ENCODE results near the gene HSD17B2.

The HSD17B2 gene

DNA sequence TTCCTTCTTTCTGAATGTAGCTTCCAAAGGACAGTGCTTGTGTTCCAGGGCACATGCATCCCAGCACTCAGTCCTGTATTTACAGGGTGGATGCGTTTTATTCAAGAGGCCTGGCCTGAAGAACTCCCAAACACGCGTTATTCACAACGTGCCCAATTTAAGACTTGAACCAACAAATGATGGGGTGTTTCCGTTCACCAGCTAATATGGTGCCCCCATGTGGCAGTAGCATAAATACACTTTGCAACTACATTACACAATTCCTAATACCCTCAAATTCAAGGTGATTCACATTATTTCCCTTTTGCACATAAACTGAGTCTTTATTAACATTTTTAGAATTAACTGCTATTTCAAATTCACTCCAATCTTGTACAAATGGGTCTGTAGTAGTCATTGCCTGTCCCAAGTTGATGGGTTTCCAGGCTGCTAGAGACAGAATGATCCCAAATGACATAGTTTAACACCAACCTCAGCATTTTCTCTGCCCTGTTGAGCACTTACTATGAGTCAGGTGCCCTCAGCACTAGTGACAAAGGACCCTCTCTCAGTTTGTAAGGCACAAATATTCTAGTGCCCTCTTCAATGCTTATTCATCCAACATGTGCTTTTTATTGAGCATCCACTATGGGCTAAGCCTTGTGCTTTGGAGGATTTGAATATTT, 26.9 kb downstream of the HSD17B2 start:
- no peak for DNase-seq (ENCODE audit: insufficient read length, low spot score)
- TF ChIP-seq, protein P1, sequence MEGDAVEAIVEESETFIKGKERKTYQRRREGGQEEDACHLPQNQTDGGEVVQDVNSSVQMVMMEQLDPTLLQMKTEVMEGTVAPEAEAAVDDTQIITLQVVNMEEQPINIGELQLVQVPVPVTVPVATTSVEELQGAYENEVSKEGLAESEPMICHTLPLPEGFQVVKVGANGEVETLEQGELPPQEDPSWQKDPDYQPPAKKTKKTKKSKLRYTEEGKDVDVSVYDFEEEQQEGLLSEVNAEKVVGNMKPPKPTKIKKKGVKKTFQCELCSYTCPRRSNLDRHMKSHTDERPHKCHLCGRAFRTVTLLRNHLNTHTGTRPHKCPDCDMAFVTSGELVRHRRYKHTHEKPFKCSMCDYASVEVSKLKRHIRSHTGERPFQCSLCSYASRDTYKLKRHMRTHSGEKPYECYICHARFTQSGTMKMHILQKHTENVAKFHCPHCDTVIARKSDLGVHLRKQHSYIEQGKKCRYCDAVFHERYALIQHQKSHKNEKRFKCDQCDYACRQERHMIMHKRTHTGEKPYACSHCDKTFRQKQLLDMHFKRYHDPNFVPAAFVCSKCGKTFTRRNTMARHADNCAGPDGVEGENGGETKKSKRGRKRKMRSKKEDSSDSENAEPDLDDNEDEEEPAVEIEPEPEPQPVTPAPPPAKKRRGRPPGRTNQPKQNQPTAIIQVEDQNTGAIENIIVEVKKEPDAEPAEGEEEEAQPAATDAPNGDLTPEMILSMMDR (IDR thresholded peaks at IDR 0.05; ENCODE audit: insufficient read depth, missing control alignments) = peak; percentile 37
- FAIRE-seq = no peak

DNA sequence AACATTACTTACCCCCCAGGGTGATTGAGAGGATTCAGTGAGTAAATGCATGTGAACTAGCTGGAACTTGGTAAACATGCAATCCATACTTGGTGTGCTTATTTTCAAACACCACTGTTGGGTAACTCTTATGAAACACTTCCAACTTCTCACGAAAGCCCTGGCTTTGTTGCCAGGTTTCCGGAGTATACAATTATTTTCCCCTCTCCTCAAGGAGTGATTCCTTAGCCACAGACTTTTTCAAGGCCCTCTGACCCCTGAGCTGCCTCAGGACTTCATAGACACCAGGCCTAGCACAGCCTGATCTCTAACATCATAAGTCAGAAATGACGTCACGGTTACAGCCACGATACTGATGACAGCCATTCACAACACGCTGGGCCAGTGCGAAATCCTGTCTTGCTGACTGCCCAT, 27.6 kb downstream of the HSD17B2 start:
- DNase-seq (ENCODE audit: insufficient read length, low spot score) (no peak), FAIRE-seq (no peak)
- TF ChIP-seq, protein P1 (IDR thresholded peaks at IDR 0.05; ENCODE audit: insufficient read depth, missing control alignments) = no peak

DNA sequence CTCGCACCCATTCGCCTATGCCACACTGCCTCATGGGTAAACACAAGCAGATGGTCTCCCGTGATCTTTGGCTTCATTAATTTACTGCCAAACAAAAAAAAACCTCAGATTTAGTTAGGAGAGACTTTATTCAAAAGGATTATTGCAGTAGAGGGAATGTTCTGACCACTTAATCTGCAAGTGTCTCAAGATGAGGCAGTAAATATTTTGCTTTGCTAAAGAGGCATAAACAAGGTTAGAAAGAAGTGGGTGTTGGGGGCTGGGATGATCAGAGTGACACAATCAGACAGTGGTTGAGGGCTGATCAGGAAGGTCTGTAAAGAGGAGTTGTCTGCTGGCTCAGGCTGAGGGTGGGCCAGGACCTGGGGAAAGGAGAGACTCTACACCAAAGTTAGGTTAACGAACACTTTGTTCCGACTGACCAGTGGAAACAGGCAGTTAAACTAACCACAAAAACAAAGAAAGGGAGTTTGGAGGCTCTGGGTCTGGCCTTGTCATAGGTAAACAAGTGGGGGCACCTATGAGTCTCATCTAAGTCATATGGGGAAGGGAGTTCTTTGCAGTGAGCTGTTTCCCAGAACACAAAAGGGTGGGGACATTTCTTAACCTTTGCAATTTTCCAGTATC, 28.5 kb downstream of the HSD17B2 start:
- TF ChIP-seq, protein P1 (IDR thresholded peaks at IDR 0.05; ENCODE audit: insufficient read depth, missing control alignments) = no peak
- no peak for FAIRE-seq
- DNase-seq (ENCODE audit: insufficient read length, low spot score) = no peak

DNA sequence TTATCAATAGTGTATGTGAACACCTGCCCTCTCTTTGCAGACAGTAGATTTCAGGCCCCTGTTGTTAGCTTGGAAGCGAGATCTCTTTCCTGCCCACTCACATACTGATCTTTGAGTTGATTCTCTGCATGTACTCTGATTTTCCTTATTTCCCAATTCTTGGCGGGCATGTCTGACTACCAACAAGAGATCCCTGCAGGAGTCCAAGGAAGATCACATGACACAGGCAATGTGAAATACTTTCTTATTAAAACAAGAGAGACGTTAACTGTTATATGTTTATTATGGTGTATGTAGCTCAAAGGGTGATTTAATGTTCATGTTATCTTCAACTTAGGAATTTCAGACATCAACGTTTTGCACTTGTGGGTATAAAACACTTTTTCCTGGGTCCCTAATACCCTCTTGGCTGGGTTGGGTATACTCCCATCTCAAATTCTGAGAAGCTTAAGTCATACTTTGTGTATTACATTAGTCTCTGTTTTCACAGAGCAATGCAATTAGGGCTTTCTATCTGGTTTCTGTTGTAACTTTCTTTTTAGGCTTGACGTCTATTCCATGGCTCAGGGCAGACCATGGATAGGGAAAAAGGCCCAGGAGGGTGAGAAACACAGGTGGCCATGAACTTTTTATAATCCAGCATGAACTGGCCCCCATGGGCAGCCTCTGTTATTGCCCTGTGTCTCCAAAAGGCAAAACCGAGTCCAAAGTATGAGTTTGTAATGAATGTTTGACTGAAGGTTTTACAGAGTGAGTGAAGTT, 32.2 kb downstream of the HSD17B2 start:
- no peak for FAIRE-seq
- no peak for DNase-seq (ENCODE audit: insufficient read length, low spot score)
- TF ChIP-seq, protein P1 (IDR thresholded peaks at IDR 0.05; ENCODE audit: insufficient read depth, missing control alignments) = no peak

DNA sequence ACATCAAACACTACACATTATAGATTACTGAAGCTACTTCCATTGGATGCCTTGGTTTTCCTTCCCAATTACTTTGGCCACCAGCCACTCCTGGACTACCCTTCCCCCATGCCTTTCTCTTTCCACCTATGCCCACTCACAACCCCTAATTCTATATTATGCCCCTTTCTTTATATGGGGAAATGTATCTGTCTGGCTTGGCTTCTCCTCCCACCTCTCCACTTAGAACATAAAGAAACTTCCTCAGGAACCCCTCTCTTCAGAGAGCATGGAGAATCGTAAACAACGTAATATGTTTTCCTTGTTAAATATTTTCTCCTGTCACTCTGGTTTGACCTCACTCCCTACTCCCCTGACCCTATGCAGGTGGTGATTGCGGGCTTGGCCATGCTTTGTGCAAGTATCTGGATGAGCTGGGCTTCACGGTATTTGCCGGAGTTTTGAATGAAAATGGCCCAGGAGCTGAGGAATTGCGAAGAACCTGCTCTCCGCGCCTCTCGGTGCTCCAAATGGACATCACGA, 32.8 kb downstream of the HSD17B2 start:
- TF ChIP-seq, protein P1 (IDR thresholded peaks at IDR 0.05; ENCODE audit: insufficient read depth, missing control alignments) = no peak
- FAIRE-seq = no peak
- DNase-seq (ENCODE audit: insufficient read length, low spot score) = no peak

DNA sequence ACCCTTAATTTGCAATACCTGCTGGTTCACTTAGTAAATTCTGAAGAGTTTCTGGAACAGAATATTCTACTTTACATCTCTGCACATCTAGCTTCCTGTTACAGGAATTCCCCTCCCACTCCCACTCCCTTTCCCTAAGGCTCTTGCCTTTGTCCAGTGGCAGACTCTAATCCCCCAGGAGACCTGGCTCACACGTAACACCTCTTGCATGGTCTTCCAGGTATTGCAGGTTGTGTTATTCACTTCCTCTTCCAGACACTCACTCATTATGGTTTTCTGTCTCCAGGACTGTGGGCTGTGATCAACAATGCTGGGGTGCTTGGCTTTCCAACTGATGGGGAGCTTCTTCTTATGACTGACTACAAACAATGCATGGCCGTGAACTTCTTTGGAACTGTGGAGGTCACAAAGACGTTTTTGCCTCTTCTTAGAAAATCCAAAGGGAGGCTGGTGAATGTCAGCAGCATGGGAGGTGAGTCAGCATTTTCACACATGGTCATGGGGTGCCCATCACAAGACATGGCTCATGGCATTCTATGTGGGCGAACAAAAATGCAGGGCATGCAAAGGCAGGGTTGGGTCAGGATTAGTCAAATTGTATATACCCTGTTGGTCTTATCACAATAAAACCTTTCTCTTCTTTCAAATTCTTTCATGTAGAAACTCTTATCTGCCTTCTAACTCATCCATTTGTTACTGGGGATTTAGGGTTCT, 35.8 kb downstream of the HSD17B2 start:
- no peak for FAIRE-seq
- TF ChIP-seq, protein P1 (IDR thresholded peaks at IDR 0.05; ENCODE audit: insufficient read depth, missing control alignments) = no peak
- no peak for DNase-seq (ENCODE audit: insufficient read length, low spot score)
